ENCODE measurements around the gene BCORL1.

Gene BCORL1

GRCh38 chrX:130084631-130085237, 102.3 kb downstream of the BCORL1 start:
- Histone ChIP-seq H3K4me2 (ENCODE audit: low read length) (peak overlapping the region; percentile 92), H3K9ac (ENCODE audit: low read length) (peak overlapping the region; percentile 94), H3K36me3 (replicated peaks; ENCODE audit: low read depth, low read length) (peaks cover 5% of the 10 kb centered on the region), H3K79me2 (ENCODE audit: low read length) (peaks cover 90% of the 10 kb centered on the region), H3K27me3 (ENCODE audit: low read depth, low read length) (no peaks in the 10 kb centered on the region), H2AFZ (ENCODE audit: low read depth, low read length) (no peak overlapping the region), H3K4me1 (ENCODE audit: low read length) (peaks cover 86% of the 10 kb centered on the region), H3K27ac (ENCODE audit: low read length) (peak overlapping the region; percentile 100), H4K20me1 (ENCODE audit: insufficient read depth, low read length) (peaks cover 3% of the 10 kb centered on the region; the same call in 1 of the 2 replicates), H3K9me3 (ENCODE audit: insufficient read depth, low read length) (no peaks in the 10 kb centered on the region), H3K4me3 (ENCODE audit: low read length) (peak overlapping the region; percentile 69)
- TF ChIP-seq EZH2phosphoT487 (IDR thresholded peaks at IDR 0.05; ENCODE audit: low read depth), result no peak
- no peak for TF ChIP-seq CTCF (IDR thresholded peaks at IDR 0.05; ENCODE audit: low read depth, low read length)

- Histone ChIP-seq H3K9me3 (ENCODE audit: insufficient read depth, low read length) (no peaks in the 10 kb centered on the region), H2AFZ (ENCODE audit: low read depth, low read length) (no peak overlapping the region), H3K4me3 (ENCODE audit: low read length) (peak overlapping the region; percentile 59), H3K27me3 (ENCODE audit: low read depth, low read length) (no peaks in the 10 kb centered on the region), H3K9ac (ENCODE audit: low read length) (peak overlapping the region; percentile 84), H3K4me2 (ENCODE audit: low read length) (peak overlapping the region; percentile 92), H3K36me3 (replicated peaks; ENCODE audit: low read depth, low read length) (peaks cover 5% of the 10 kb centered on the region), H4K20me1 (ENCODE audit: insufficient read depth, low read length) (peaks cover 6% of the 10 kb centered on the region; the same call in 1 of the 2 replicates), H3K27ac (ENCODE audit: low read length) (peak overlapping the region; percentile 100), H3K4me1 (ENCODE audit: low read length) (peaks cover 93% of the 10 kb centered on the region), H3K79me2 (ENCODE audit: low read length) (peaks cover 97% of the 10 kb centered on the region)
- TF ChIP-seq EZH2phosphoT487 (IDR thresholded peaks at IDR 0.05; ENCODE audit: low read depth) (no peak), CTCF (IDR thresholded peaks at IDR 0.05; ENCODE audit: low read depth, low read length) (no peak)
Measured at GRCh38 chrX:130085551-130086446, 103.4 kb downstream of the BCORL1 start.

- peaks cover 5% of the 10 kb centered on the region for H3K36me3 ChIP-seq (replicated peaks; ENCODE audit: low read depth, low read length)
- peak overlapping the region; percentile 59 for H3K4me3 ChIP-seq (ENCODE audit: low read length)
- H3K9me3 ChIP-seq (ENCODE audit: insufficient read depth, low read length), result no peaks in the 10 kb centered on the region
- H3K4me1 ChIP-seq (ENCODE audit: low read length), result peaks cover 91% of the 10 kb centered on the region
- peaks cover 97% of the 10 kb centered on the region for H3K79me2 ChIP-seq (ENCODE audit: low read length)
- H4K20me1 ChIP-seq (ENCODE audit: insufficient read depth, low read length), result peaks cover 6% of the 10 kb centered on the region; the same call in 1 of the 2 replicates
- H2AFZ ChIP-seq (ENCODE audit: low read depth, low read length), result no peak overlapping the region
- TF ChIP-seq EZH2phosphoT487 (IDR thresholded peaks at IDR 0.05; ENCODE audit: low read depth), result no peak
- TF ChIP-seq CTCF (IDR thresholded peaks at IDR 0.05; ENCODE audit: low read depth, low read length), result peak; percentile 9; the same call in 1 of the 2 replicates
- peak overlapping the region; percentile 100 for H3K27ac ChIP-seq (ENCODE audit: low read length)
- H3K4me2 ChIP-seq (ENCODE audit: low read length), result peak overlapping the region; percentile 92
- H3K27me3 ChIP-seq (ENCODE audit: low read depth, low read length), result no peaks in the 10 kb centered on the region
- H3K9ac ChIP-seq (ENCODE audit: low read length), result peak overlapping the region; percentile 84
Measured at GRCh38 chrX:130086447-130087206, 104.2 kb downstream of the BCORL1 start.

Measured in OCI-LY3 (cell line).